HuH-7.5 (cell line): ENCODE results near the gene SCN9A.
"Not testable (repeated sequence)": the region's sequence is repeated elsewhere in the genome, so short reads cannot be mapped to it uniquely, and the experiment has no call there.

Source experiments
- DNase-seq: peaks from one replicate; pipeline ENCODE4 v3.0.0; 2011; ENCODE audit warnings: low spot score

Gene SCN9A

GRCh38 chr2:166334805-166335204, 40.9 kb downstream of the SCN9A start:
- no peak for DNase-seq

- DNase-seq: no peak
Measured at GRCh38 chr2:166333801-166334200, 41.9 kb downstream of the SCN9A start.

GRCh38 chr2:166332106-166332505, 43.6 kb downstream of the SCN9A start:
- no peak for DNase-seq

- no peak for DNase-seq
Measured at GRCh38 chr2:166331468-166331867, 44.3 kb downstream of the SCN9A start.

GRCh38 chr2:166329465-166329864, 46.3 kb downstream of the SCN9A start:
- DNase-seq: no peak

GRCh38 chr2:166328147-166328546, 47.6 kb downstream of the SCN9A start:
- no peak for DNase-seq

GRCh38 chr2:166321076-166321475, 54.7 kb downstream of the SCN9A start:
- no peak for DNase-seq

GRCh38 chr2:166314022-166314759, 61.6 kb downstream of the SCN9A start:
- no peak for DNase-seq

GRCh38 chr2:166312863-166313262, 62.9 kb downstream of the SCN9A start:
- not testable (repeated sequence) for DNase-seq

GRCh38 chr2:166307326-166307725, 68.4 kb downstream of the SCN9A start:
- no peak for DNase-seq

- no peak for DNase-seq
Measured at GRCh38 chr2:166304656-166305055, 71.1 kb downstream of the SCN9A start.

GRCh38 chr2:166302036-166302435, 73.7 kb downstream of the SCN9A start:
- no peak for DNase-seq

GRCh38 chr2:166297951-166298350, 77.8 kb downstream of the SCN9A start:
- no peak for DNase-seq

GRCh38 chr2:166293984-166294383, 81.8 kb downstream of the SCN9A start:
- no peak for DNase-seq

- DNase-seq: no peak
Measured at GRCh38 chr2:166285215-166285614, 90.5 kb downstream of the SCN9A start.

GRCh38 chr2:166284359-166284758, 91.4 kb downstream of the SCN9A start:
- no peak for DNase-seq

GRCh38 chr2:166282154-166282553, 93.6 kb downstream of the SCN9A start:
- DNase-seq: no peak

- DNase-seq: no peak
Measured at GRCh38 chr2:166278856-166279255, 96.9 kb downstream of the SCN9A start.

- no peak for DNase-seq
Measured at GRCh38 chr2:166270376-166270775, 105.4 kb downstream of the SCN9A start.

GRCh38 chr2:166269322-166269721, 106.4 kb downstream of the SCN9A start:
- no peak for DNase-seq

GRCh38 chr2:166257859-166258258, 117.9 kb downstream of the SCN9A start:
- DNase-seq: no peak

- DNase-seq: no peak
Measured at GRCh38 chr2:166256896-166257295, 118.8 kb downstream of the SCN9A start.

GRCh38 chr2:166249318-166249717, 126.4 kb downstream of the SCN9A start:
- DNase-seq: no peak

GRCh38 chr2:166246901-166247300, 128.8 kb downstream of the SCN9A start:
- no peak for DNase-seq
